HepG2 (cell line): ENCODE data around the gene FAM13B. TPM values are rescaled to one million over a fixed set of nuclear protein-coding genes. Genes with fewer than 3 reads are reported as not detected.

ENCODE experiments used
- ATAC-seq: fragments of 200-7000 bp; cut with Tn5 transposase; 3 replicates; pipeline ENCODE4 v1.9.1; 2020; ENCODE audit warnings: mild to moderate bottlenecking, moderate library complexity
- BruUV-seq: library from RNA; stranded (reverse); fragments of 400-500 nt; replicated peaks from 2 replicates; lab custom pipeline; 2021; lab: Mats Ljungman, UMichigan
- CTCF ChIA-PET: fragments of 300-600 bp; formaldehyde crosslinking; extraction: SDS; loops from one replicate; lab custom pipeline; 2021; ENCODE audit warnings: low total read pairs, inconsistent platforms, low intra/inter-chr PET ratio; lab: Yijun Ruan, JAX
- POLR2A ChIA-PET: fragments of 350-600 bp; sonication (Branson Sonifier 250); formaldehyde crosslinking; loops from one replicate; lab custom pipeline; 2020; ENCODE audit warnings: antibody characterized with exemption, inconsistent platforms; lab: Yijun Ruan, JAX
- DNase-seq: peaks from one replicate; pipeline ENCODE4 v3.0.0-alpha.2; 2015; ENCODE audit warnings: low spot score
- FAIRE-seq: peaks from 3 replicates; lab custom pipeline; 2011; peaks lifted over from hg19 to GRCh38; lab: Jason Lieb, UNC
- H2AFZ ChIP-seq: one replicate; pipeline ENCODE4 v1.6.1; 2011; ENCODE audit warnings: low read length, inconsistent platforms
- H3K27ac ChIP-seq: fragments of 300-600 bp; 3 replicates; pipeline ENCODE4 v1.8.0; 2011; ENCODE audit warnings: mixed run types, mild to moderate bottlenecking, mixed read lengths, low read length, inconsistent platforms; ENCODE audit not compliant: insufficient read depth; ENCODE audit errors: extremely low read length
- H3K27me3 ChIP-seq, 2 experiments: fragments of 200-600 bp in 1 of 2; 2 replicates in 1 of 2; 3 replicates in 1 of 2; pipeline versions ENCODE4 v1.6.0 to v1.8.0; 2011; ENCODE audit warnings: low read length in 2 of 2, mild to moderate bottlenecking in 2 of 2, moderate library complexity in 2 of 2, inconsistent platforms in 1 of 2; ENCODE audit not compliant: insufficient read depth in 2 of 2, control insufficient read depth in 1 of 2
- H3K36me3 ChIP-seq, 2 experiments: fragments of 200-600 bp in 1 of 2; replicated peaks in 1 of 2; 2 replicates in 1 of 2; 3 replicates in 1 of 2; pipeline versions ENCODE4 v1.5.1 to v1.8.0; 2011; ENCODE audit warnings: low read length in 2 of 2, inconsistent platforms in 1 of 2; ENCODE audit not compliant: insufficient read depth in 2 of 2, control insufficient read depth in 1 of 2
- H3K4me1 ChIP-seq: 2 replicates; pipeline ENCODE4 v1.5.1; 2012; ENCODE audit warnings: low read length, inconsistent platforms; ENCODE audit not compliant: insufficient read depth
- H3K4me2 ChIP-seq: 2 replicates; pipeline ENCODE4 v1.6.0; 2011; ENCODE audit warnings: low read depth, low read length, inconsistent platforms
- H3K4me3 ChIP-seq, 3 experiments: fragments of 200-600 bp in 1 of 3; sonication (generic), shearing (Covaris generic) in 1 of 3; replicated peaks in 1 of 3; 2 replicates each; pipeline ENCODE4 v1.5.1; 2011 to 2016; ENCODE audit warnings: low read length in 3 of 3, inconsistent platforms in 2 of 3, low read depth in 2 of 3, mild to moderate bottlenecking in 2 of 3, control low read depth in 1 of 3, mixed read lengths in 1 of 3; ENCODE audit not compliant: insufficient read depth in 1 of 3
- H3K79me2 ChIP-seq: one replicate; pipeline ENCODE4 v1.6.1; 2011; ENCODE audit warnings: low read length, inconsistent platforms; ENCODE audit not compliant: insufficient read depth
- H3K9ac ChIP-seq: 2 replicates; pipeline ENCODE4 v1.6.0; 2011; ENCODE audit warnings: mild to moderate bottlenecking, low read depth, low read length, inconsistent platforms; ENCODE audit not compliant: insufficient read depth
- H3K9me3 ChIP-seq: 2 replicates; pipeline ENCODE4 v1.5.1; 2012; ENCODE audit warnings: mild to moderate bottlenecking, low read length
- H4K20me1 ChIP-seq: 2 replicates; pipeline ENCODE4 v1.6.0; 2011; ENCODE audit warnings: inconsistent platforms, mild to moderate bottlenecking, low read length, moderate library complexity; ENCODE audit not compliant: insufficient read depth
- CTCF ChIP-seq: sonication (generic); formaldehyde crosslinking; IDR thresholded peaks from 2 replicates; pipeline ENCODE4 v1.5.0; 2020; ENCODE audit warnings: mild to moderate bottlenecking, missing genetic modification reagents, moderate library complexity
- DPF2 ChIP-seq: sonication (generic); formaldehyde crosslinking; IDR thresholded peaks from 2 replicates; pipeline ENCODE4 v1.4.0; 2020; ENCODE audit warnings: mild to moderate bottlenecking, low read depth, missing genetic modification reagents, borderline replicate concordance
- GFI1 ChIP-seq: sonication (generic); formaldehyde crosslinking; IDR thresholded peaks from 2 replicates; pipeline ENCODE4 v1.5.0; 2020; ENCODE audit warnings: missing genetic modification reagents, mild to moderate bottlenecking, borderline replicate concordance
- LCORL ChIP-seq, 2 experiments: fragments of 450-650 bp in 1 of 2; sonication (generic) in 1 of 2; formaldehyde crosslinking in 1 of 2; IDR thresholded peaks; 2 replicates each; pipeline versions ENCODE4 v1.5.0 to v1.6.1; 2017 to 2020; ENCODE audit warnings: antibody characterized with exemption in 1 of 2, missing genetic modification reagents in 1 of 2
- MBD4 ChIP-seq: IDR thresholded peaks from 2 replicates; pipeline ENCODE4 v1.6.1; 2012; ENCODE audit warnings: low read length, inconsistent platforms, borderline replicate concordance
- RFXAP ChIP-seq: sonication (generic); formaldehyde crosslinking; IDR thresholded peaks from 2 replicates; pipeline ENCODE4 v1.4.0; 2020; ENCODE audit warnings: missing genetic modification reagents, borderline replicate concordance
- STAG1 ChIP-seq: sonication (generic); formaldehyde crosslinking; IDR thresholded peaks from 2 replicates; pipeline ENCODE4 v1.4.0; 2020; ENCODE audit warnings: missing genetic modification reagents
- ZC3H13 ChIP-seq: sonication (generic); formaldehyde crosslinking; IDR thresholded peaks from 2 replicates; pipeline ENCODE4 v1.8.1; 2023; ENCODE audit warnings: mild to moderate bottlenecking, missing genetic modification reagents, moderate library complexity
- ZFP36 ChIP-seq: fragments of 150-350 bp; IDR thresholded peaks from 2 replicates; pipeline ENCODE4 v1.6.1; 2018; ENCODE audit warnings: borderline replicate concordance, low read length, low read depth; ENCODE audit not compliant: partially characterized antibody
- ZNF431 ChIP-seq: sonication (generic); formaldehyde crosslinking; IDR thresholded peaks from 2 replicates; pipeline ENCODE4 v1.9.0; 2022; ENCODE audit warnings: missing genetic modification reagents, low read depth, mild to moderate bottlenecking, borderline replicate concordance
- WGBS: methylation state at CpG from one replicate; pipeline ENCODE4 v1.1.6; 2017; ENCODE audit warnings: low lambda C conversion rate; 5-methylcytosine and 5-hydroxymethylcytosine counted together
- in situ Hi-C: cut with HindIII; loops from 2 replicates; pipeline ENCODE4 v1.10.0; 2017; ENCODE audit warnings: low pct_unique_long_range_greater_than_20kb; ENCODE audit not compliant: extremely low pct_ligation_motif_present
- intact Hi-C: fragments of 100-400 bp; cut with micrococcal nuclease; formaldehyde crosslinking; loops from one replicate; pipeline ENCODE4 v1.10.0; 2022; ENCODE audit not compliant: unreplicated experiment
- polyA plus RNA-seq, 8 experiments: library from polyadenylated mRNA; depleted of rRNA in 3 of 8; stranded (reverse) in 7 of 8; unstranded in 1 of 8; fragments of >200 nt; fragmentation: Illumina TruSeq in 4 of 8; extraction: Trizol in 4 of 8; gene quantifications; 2 replicates each; pipeline versions ENCODE4 v1.2.1 to v1.2.3, GENCODE V29; 2011 to 2016; ENCODE audit warnings: low read depth in 4 of 8, missing spikeins in 1 of 8, mixed read lengths in 1 of 8; ENCODE audit not compliant: insufficient read depth in 1 of 8
- total RNA-seq, 5 experiments: library from RNA; depleted of rRNA; stranded (reverse); fragments of >200 nt; fragmentation: Illumina TruSeq; extraction: Trizol; gene quantifications; 2 replicates each; pipeline ENCODE4 v1.2.3, GENCODE V29; 2016; ENCODE audit warnings: low read depth in 1 of 5
- TF ChIP-seq, protein P1 (sequence below): sonication (generic); formaldehyde crosslinking; conservative IDR thresholded peaks from 2 replicates; pipeline ENCODE4 v1.8.0; 2022; ENCODE audit warnings: missing genetic modification reagents

The FAM13B gene
- total and polyA plus RNA-seq, 2 of the 13 experiments (the other 11 are each of a cell fraction or from before 2014, with no cell fraction given) = 6.9 to 11.5 TPM

DNA sequence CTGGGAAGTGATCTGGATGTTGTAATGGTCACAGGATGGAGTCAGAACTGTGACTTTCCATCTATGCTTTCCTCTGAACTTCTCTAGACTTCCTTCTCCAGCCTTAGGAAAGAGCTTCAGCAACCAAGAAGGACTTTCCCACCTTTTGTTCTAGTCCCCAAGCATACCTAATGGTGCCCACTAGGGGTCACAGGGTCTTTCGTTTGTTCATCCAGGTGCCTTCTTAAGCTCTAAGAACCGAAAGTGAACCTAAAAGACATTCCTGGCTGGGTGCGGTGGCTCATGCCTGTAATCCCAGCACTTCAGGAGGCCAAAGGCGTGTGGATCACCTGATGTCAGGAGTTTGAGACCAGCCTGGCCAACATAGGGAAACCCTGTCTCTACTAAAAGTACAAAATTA, 49.2 kb upstream of the FAM13B start:
- DNase-seq (peak; percentile 25), ATAC-seq (peak; percentile 45; the same call in 2 of the 3 replicates), FAIRE-seq (peak; percentile 49)
- Histone ChIP-seq H3K9ac (no peak overlapping the region), H3K4me1 (peaks cover 15% of the 10 kb centered on the region), H2AFZ (peak overlapping the region; percentile 15), H3K79me2 (no peaks in the 10 kb centered on the region), H3K36me3 (no peaks in the 10 kb centered on the region), H3K27me3 (no peaks in the 10 kb centered on the region; a peak in 1 of 5 replicates), H4K20me1 (no peaks in the 10 kb centered on the region), H3K4me2 (peak overlapping the region; percentile 39; the same call in 1 of the 2 replicates), H3K4me3 (no peak overlapping the region), H3K27ac (no peak overlapping the region), H3K9me3 (no peaks in the 10 kb centered on the region)
- ChIA-PET CTCF (interaction anchor here (0.8 kb wide), 1 partner anchor 52 kb away, joined by 3 read pairs; no protein-coding TSS in a partner anchor), POLR2A (no interaction called here)
- TF ChIP-seq DPF2 (no peak), STAG1 (CRISPR knock-in tag) (peak; percentile 27), CTCF (CRISPR knock-in tag) (peak; percentile 21), LCORL (IDR thresholded peaks at IDR 0.05) (no peak), LCORL (CRISPR knock-in tag; IDR thresholded peaks at IDR 0.05) (no peak)
- BruUV-seq = no TSS peak
- intact Hi-C loops = no loop called here
- 48% methylated on average over 4 of the region's 4 CpGs for WGBS
- in situ Hi-C loops = no loop called here

GRCh38 chr5:138078006-138078643, 45.2 kb upstream of the FAM13B start:
- in situ Hi-C loops (loop anchor here (5.0 kb wide), 1 partner anchor 49 kb away; no protein-coding TSS in a partner anchor), intact Hi-C loops (no loop called here)
- Histone ChIP-seq H3K36me3 (no peaks in the 10 kb centered on the region), H3K4me3 (no peak overlapping the region), H2AFZ (no peak overlapping the region), H3K27me3 (no peaks in the 10 kb centered on the region; a peak in 1 of 5 replicates), H4K20me1 (no peaks in the 10 kb centered on the region), H3K79me2 (no peaks in the 10 kb centered on the region), H3K9ac (no peak overlapping the region), H3K9me3 (no peaks in the 10 kb centered on the region), H3K27ac (no peak overlapping the region), H3K4me2 (no peak overlapping the region), H3K4me1 (peaks cover 15% of the 10 kb centered on the region)
- CTCF ChIA-PET = interaction anchor here (1.4 to 5.2 kb wide), 2 partner anchors 55 to 58 kb away, joined by 9 to 69 read pairs; no protein-coding TSS in a partner anchor
- DNase-seq (no peak), ATAC-seq (no peak), FAIRE-seq (no peak)
- 29% methylated on average over 1 of the region's 1 CpG for WGBS
- POLR2A ChIA-PET = no interaction called here
- no TSS peak for BruUV-seq
- TF ChIP-seq GFI1 (CRISPR knock-in tag) (no peak), RFXAP (CRISPR knock-in tag) (no peak), ZNF431 (no peak), ZFP36 (no peak), ZC3H13 (no peak), MBD4 (no peak)
- TF ChIP-seq, protein P1, sequence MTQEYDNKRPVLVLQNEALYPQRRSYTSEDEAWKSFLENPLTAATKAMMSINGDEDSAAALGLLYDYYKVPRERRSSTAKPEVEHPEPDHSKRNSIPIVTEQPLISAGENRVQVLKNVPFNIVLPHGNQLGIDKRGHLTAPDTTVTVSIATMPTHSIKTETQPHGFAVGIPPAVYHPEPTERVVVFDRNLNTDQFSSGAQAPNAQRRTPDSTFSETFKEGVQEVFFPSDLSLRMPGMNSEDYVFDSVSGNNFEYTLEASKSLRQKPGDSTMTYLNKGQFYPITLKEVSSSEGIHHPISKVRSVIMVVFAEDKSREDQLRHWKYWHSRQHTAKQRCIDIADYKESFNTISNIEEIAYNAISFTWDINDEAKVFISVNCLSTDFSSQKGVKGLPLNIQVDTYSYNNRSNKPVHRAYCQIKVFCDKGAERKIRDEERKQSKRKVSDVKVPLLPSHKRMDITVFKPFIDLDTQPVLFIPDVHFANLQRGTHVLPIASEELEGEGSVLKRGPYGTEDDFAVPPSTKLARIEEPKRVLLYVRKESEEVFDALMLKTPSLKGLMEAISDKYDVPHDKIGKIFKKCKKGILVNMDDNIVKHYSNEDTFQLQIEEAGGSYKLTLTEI (CRISPR knock-in tag) = no peak
